HepG2 (cell line): ENCODE results near the gene CLEC16A.

Experiments used
- BCLAF1 ChIP-seq: fragments of 450-650 bp; IDR thresholded peaks from 2 replicates; pipeline ENCODE4 v1.6.1; 2017; ENCODE audit warnings: mild to moderate bottlenecking
- CENPBD1 ChIP-seq: sonication (generic); formaldehyde crosslinking; IDR thresholded peaks from 2 replicates; pipeline ENCODE4 v1.8.0; 2022; ENCODE audit warnings: missing genetic modification reagents, low read depth, mild to moderate bottlenecking, borderline replicate concordance
- EZH2 ChIP-seq: conservative IDR thresholded peaks from 2 replicates; pipeline ENCODE4 v1.6.1; 2012; ENCODE audit warnings: mild to moderate bottlenecking, low read depth, low read length, moderate library complexity
- GABPB1 ChIP-seq: IDR thresholded peaks from 2 replicates; pipeline ENCODE4 v1.6.1; 2016; ENCODE audit warnings: mild to moderate bottlenecking, missing genetic modification reagents, moderate library complexity, missing compliant biosample characterization
- NR0B2 ChIP-seq: sonication (generic); formaldehyde crosslinking; IDR thresholded peaks from 2 replicates; pipeline ENCODE4 v1.4.0; 2020; ENCODE audit warnings: mild to moderate bottlenecking, missing genetic modification reagents
- POLR2A ChIP-seq, 2 experiments: IDR thresholded peaks; 2 replicates each; pipeline ENCODE4 v1.6.1; 2011; ENCODE audit warnings: low read depth in 2 of 2, low read length in 2 of 2, mild to moderate bottlenecking in 1 of 2, moderate library complexity in 1 of 2; ENCODE audit not compliant: insufficient read depth in 1 of 2
- TBL1XR1 ChIP-seq: fragments of 150-350 bp; IDR thresholded peaks from 2 replicates; pipeline ENCODE4 v1.6.1; 2014; ENCODE audit warnings: borderline replicate concordance, low read length; ENCODE audit not compliant: partially characterized antibody
- ZFP82 ChIP-seq: sonication (generic); formaldehyde crosslinking; IDR thresholded peaks from 2 replicates; pipeline ENCODE4 v1.5.1; 2020; ENCODE audit warnings: mild to moderate bottlenecking, missing genetic modification reagents, borderline replicate concordance
- ZFX ChIP-seq: sonication (generic); formaldehyde crosslinking; IDR thresholded peaks from 2 replicates; pipeline ENCODE4 v1.4.0; 2020; ENCODE audit warnings: mild to moderate bottlenecking, low read depth, missing genetic modification reagents, moderate library complexity
- ZNF225 ChIP-seq: sonication (generic); formaldehyde crosslinking; IDR thresholded peaks from 2 replicates; pipeline ENCODE4 v1.4.0; 2020; ENCODE audit warnings: mild to moderate bottlenecking, missing genetic modification reagents
- ZNF326 ChIP-seq: sonication (generic); formaldehyde crosslinking; IDR thresholded peaks from 2 replicates; pipeline ENCODE4 v1.4.0; 2020; ENCODE audit warnings: missing genetic modification reagents, borderline replicate concordance
- ZNF354B ChIP-seq: sonication (generic); formaldehyde crosslinking; IDR thresholded peaks from 2 replicates; pipeline ENCODE4 v1.8.0; 2022; ENCODE audit warnings: mild to moderate bottlenecking, missing genetic modification reagents
- ZSCAN5A ChIP-seq: sonication (generic); formaldehyde crosslinking; IDR thresholded peaks from 2 replicates; pipeline ENCODE4 v1.8.0; 2022; ENCODE audit warnings: mild to moderate bottlenecking, missing genetic modification reagents, borderline replicate concordance

- TF ChIP-seq ZSCAN5A (no peak), TBL1XR1 (no peak), BCLAF1 (no peak), CENPBD1 (no peak), EZH2 (no peak), POLR2A (IDR thresholded peaks at IDR 0.05; ENCODE audit: insufficient read depth in 1 of 2, low read depth in 2 of 2, low read length in 2 of 2) (no peak), GABPB1 (CRISPR knock-in tag) (no peak), ZFP82 (no peak), ZNF326 (CRISPR knock-in tag) (no peak), ZNF225 (CRISPR knock-in tag) (no peak), ZFX (CRISPR knock-in tag) (no peak), NR0B2 (CRISPR knock-in tag) (no peak), ZNF354B (CRISPR knock-in tag) (no peak)
Measured at GRCh38 chr16:11207646-11208045, 263.3 kb downstream of the CLEC16A start.
